Liver (tissue), 9 donors: ENCODE data around the gene FLT3LG. TPM values are rescaled to one million over a fixed set of nuclear protein-coding genes. Genes with fewer than 3 reads are reported as not detected.
"Not testable (repeated sequence)": the region's sequence is repeated elsewhere in the genome, so short reads cannot be mapped to it uniquely, and the experiment has no call there.

ENCODE experiments used
- DNase-seq: peaks from one replicate; pipeline ENCODE4 v3.0.0-alpha.2; 2017; ENCODE audit warnings: low spot score
- H3K27ac ChIP-seq, 2 donors: one replicate each; pipeline ENCODE4 v1.7.0; 2013; ENCODE audit warnings: inconsistent platforms in 2 of 2, low read length in 2 of 2, control low read depth in 1 of 2, low read depth in 1 of 2, mild to moderate bottlenecking in 1 of 2
- H3K27me3 ChIP-seq, 4 donors: one replicate each; pipeline versions ENCODE4 v1.6.1 to v1.7.0; 2013; ENCODE audit warnings: low read length in 3 of 4, inconsistent platforms in 1 of 4, mild to moderate bottlenecking in 1 of 4, moderate library complexity in 1 of 4; ENCODE audit not compliant: control insufficient read depth in 4 of 4, insufficient read depth in 4 of 4
- H3K36me3 ChIP-seq, 4 donors: one replicate each; pipeline versions ENCODE4 v1.6.1 to v1.7.0; 2013; ENCODE audit warnings: low read length in 3 of 4, mild to moderate bottlenecking in 3 of 4, low read depth in 1 of 4, moderate library complexity in 1 of 4; ENCODE audit not compliant: control insufficient read depth in 4 of 4, insufficient read depth in 3 of 4
- H3K4me1 ChIP-seq, 4 donors: one replicate each; pipeline versions ENCODE4 v1.6.1 to v1.7.0; 2013; ENCODE audit warnings: low read length in 3 of 4, mild to moderate bottlenecking in 3 of 4, moderate library complexity in 1 of 4; ENCODE audit not compliant: control insufficient read depth in 4 of 4, insufficient read depth in 4 of 4
- H3K4me3 ChIP-seq, 3 donors: one replicate each; pipeline versions ENCODE4 v1.6.1 to v1.7.0; 2013; ENCODE audit warnings: low read length in 3 of 3, control low read depth in 1 of 3, low read depth in 1 of 3, mild to moderate bottlenecking in 1 of 3
- H3K9ac ChIP-seq, 2 donors: one replicate each; pipeline ENCODE4 v1.7.0; 2013; ENCODE audit warnings: low read length in 2 of 2, mild to moderate bottlenecking in 2 of 2, moderate library complexity in 2 of 2, control low read depth in 1 of 2, low read depth in 1 of 2
- H3K9me3 ChIP-seq, 4 donors: one replicate each; pipeline versions ENCODE4 v1.6.1 to v1.7.0; 2013; ENCODE audit warnings: low read length in 3 of 4; ENCODE audit not compliant: control insufficient read depth in 4 of 4
- RAD21 ChIP-seq, 2 donors: IDR thresholded peaks; 2 replicates each; pipeline ENCODE4 v1.6.1; 2016; ENCODE audit warnings: antibody characterized with exemption in 2 of 2, mild to moderate bottlenecking in 2 of 2
- TAF1 ChIP-seq: conservative IDR thresholded peaks from 2 replicates; pipeline ENCODE4 v1.6.1; 2016; ENCODE audit warnings: antibody characterized with exemption, mild to moderate bottlenecking
- YY1 ChIP-seq: IDR thresholded peaks from 2 replicates; pipeline ENCODE4 v1.6.1; 2016; ENCODE audit warnings: antibody characterized with exemption, mild to moderate bottlenecking
- WGBS: extraction: QIAGEN DNeasy Blood & Tissue Kit; methylation state at CpG from one replicate; pipeline ENCODE4 v1.1.7; 2013; 5-methylcytosine and 5-hydroxymethylcytosine counted together
- polyA plus RNA-seq, 2 donors: library from polyadenylated mRNA; stranded (reverse) in 1 of 2; unstranded in 1 of 2; fragments of 200-250 nt in 1 of 2; fragments of >200 nt in 1 of 2; fragmentation: Nextera tagmentation in 1 of 2; extraction: Ambion mirVana in 1 of 2; gene quantifications; one replicate each; pipeline versions ENCODE4 v1.2.1 to v1.2.3, GENCODE V29; 2013 to 2015
- total RNA-seq, 2 donors: library from RNA; depleted of rRNA; stranded (reverse); fragments of >200 nt; gene quantifications; one replicate each; pipeline ENCODE4 v1.2.3, GENCODE V29; 2014
- TF ChIP-seq, protein P1 (sequence below): IDR thresholded peaks from 2 replicates; pipeline ENCODE4 v1.6.1; 2016; ENCODE audit warnings: antibody characterized with exemption, mild to moderate bottlenecking
- TF ChIP-seq, protein P2 (sequence below): IDR thresholded peaks from 2 replicates; pipeline ENCODE4 v1.6.1; 2016; ENCODE audit warnings: antibody characterized with exemption
- donor health status: healthy.
- donor health status: healthy.
- donor health status: healthy.
- donor health status: healthy.
- donor health status: healthy.

Gene FLT3LG
- total and polyA plus RNA-seq, 4 donors = 0.65 to 4.3 (median 2.2) TPM

DNA sequence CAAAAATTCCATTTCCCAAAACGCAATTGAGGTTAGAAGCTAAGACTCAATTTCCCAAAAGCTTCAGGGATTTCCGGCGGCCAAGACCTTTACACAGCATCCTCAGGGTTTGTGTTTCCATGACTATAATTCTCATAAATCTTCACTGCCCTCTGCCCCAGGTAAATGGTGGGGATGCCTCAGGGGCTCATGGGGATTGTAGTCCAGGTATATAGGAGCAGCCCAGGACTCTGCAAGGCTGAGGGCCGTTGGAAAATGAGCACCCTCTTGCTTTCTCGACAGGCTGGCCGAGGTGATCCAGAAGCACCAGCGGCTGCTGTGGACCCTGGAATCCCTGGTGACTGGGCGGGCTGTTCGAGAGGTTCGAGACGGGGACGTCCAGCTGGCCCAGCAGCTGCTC is 14.6 kb upstream of the FLT3LG start (continued):
- TF ChIP-seq, protein P1, sequence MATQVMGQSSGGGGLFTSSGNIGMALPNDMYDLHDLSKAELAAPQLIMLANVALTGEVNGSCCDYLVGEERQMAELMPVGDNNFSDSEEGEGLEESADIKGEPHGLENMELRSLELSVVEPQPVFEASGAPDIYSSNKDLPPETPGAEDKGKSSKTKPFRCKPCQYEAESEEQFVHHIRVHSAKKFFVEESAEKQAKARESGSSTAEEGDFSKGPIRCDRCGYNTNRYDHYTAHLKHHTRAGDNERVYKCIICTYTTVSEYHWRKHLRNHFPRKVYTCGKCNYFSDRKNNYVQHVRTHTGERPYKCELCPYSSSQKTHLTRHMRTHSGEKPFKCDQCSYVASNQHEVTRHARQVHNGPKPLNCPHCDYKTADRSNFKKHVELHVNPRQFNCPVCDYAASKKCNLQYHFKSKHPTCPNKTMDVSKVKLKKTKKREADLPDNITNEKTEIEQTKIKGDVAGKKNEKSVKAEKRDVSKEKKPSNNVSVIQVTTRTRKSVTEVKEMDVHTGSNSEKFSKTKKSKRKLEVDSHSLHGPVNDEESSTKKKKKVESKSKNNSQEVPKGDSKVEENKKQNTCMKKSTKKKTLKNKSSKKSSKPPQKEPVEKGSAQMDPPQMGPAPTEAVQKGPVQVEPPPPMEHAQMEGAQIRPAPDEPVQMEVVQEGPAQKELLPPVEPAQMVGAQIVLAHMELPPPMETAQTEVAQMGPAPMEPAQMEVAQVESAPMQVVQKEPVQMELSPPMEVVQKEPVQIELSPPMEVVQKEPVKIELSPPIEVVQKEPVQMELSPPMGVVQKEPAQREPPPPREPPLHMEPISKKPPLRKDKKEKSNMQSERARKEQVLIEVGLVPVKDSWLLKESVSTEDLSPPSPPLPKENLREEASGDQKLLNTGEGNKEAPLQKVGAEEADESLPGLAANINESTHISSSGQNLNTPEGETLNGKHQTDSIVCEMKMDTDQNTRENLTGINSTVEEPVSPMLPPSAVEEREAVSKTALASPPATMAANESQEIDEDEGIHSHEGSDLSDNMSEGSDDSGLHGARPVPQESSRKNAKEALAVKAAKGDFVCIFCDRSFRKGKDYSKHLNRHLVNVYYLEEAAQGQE = no peak
- TF ChIP-seq RAD21 (IDR thresholded peaks at IDR 0.05) = no peak

DNA sequence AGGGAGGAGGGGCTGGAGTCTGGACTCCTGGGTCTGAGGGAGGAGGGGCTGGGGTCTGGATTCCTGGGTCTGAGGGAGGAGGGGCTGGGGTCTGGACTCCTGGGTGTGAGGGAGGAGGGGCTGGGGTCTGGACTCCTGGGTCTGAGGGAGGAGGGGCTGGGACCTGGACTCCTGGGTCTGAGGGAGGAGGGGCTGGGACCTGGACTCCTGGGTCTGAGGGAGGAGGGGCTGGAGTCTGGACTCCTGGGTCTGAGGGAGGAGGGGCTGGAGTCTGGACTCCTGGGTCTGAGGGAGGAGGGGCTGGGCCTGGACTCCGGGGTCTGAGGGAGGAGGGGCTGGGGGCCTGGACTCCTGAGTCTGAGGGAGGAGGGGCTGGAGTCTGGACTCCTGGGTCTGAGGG is 12.9 kb upstream of the FLT3LG start:
- not testable (repeated sequence) for DNase-seq, H3K4me1 ChIP-seq, H3K9ac ChIP-seq, H3K27ac ChIP-seq, H3K27me3 ChIP-seq, H3K4me3 ChIP-seq, H3K9me3 ChIP-seq
- 96% methylated on average over 1 of the region's 1 CpG for WGBS
- peaks cover 2 to 14% (median 4%) of the 10 kb centered on the region in 4 donors for H3K36me3 ChIP-seq

DNA sequence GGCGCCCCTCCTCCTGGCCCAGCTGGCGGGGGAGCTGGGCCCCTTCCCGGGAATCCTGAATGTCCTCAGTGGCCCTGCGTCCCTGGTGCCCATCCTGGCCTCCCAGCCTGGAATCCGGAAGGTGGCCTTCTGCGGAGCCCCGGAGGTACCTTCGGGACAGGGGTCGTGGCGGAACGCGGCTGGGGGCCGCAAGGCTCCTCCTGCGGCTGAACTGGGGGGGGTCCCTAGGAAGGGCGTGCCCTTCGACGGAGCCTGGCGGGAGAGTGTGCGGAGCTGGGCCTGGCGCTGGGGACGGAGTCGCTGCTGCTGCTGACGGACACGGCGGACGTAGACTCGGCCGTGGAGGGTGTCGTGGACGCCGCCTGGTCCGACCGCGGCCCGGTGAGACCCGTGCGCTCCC is 12.4 kb upstream of the FLT3LG start:
- no peak overlapping the region for H3K9ac ChIP-seq
- H3K4me3 ChIP-seq = no peak overlapping the region
- no peaks in the 10 kb centered on the region for H3K9me3 ChIP-seq
- no peak for TF ChIP-seq TAF1
- no peaks in the 10 kb centered on the region for H3K27me3 ChIP-seq
- DNase-seq = no peak
- no peaks in the 10 kb centered on the region for H3K4me1 ChIP-seq
- WGBS = 97% methylated on average over 37 of the region's 37 CpGs
- peaks cover 2 to 14% (median 4%) of the 10 kb centered on the region in 4 donors for H3K36me3 ChIP-seq
- H3K27ac ChIP-seq = no peak overlapping the region

DNA sequence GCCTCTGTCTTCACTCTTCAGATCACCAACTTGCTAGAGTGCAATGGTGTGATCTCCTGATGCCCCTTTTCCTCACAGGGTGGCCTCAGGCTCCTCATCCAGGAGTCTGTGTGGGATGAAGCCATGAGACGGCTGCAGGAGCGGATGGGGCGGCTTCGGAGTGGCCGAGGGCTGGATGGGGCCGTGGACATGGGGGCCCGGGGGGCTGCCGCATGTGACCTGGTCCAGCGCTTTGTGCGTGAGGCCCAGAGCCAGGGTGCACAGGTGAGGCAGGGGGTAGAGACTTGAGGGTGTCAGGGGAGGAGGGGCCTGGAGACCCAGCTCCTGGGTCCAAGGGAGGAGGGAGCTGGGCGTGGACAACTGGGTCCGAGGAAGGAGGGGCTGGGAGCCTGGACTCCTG is 11.5 kb upstream of the FLT3LG start:
- Histone ChIP-seq H3K4me3 (no peak overlapping the region), H3K27ac (no peak overlapping the region), H3K27me3 (no peaks in the 10 kb centered on the region), H3K9ac (no peak overlapping the region), H3K36me3 (peaks cover 2 to 17% (median 4%) of the 10 kb centered on the region in 4 donors), H3K9me3 (no peaks in the 10 kb centered on the region), H3K4me1 (no peaks in the 10 kb centered on the region)
- WGBS = 97% methylated on average over 12 of the region's 12 CpGs
- DNase-seq = no peak
- TF ChIP-seq YY1 = no peak
- TF ChIP-seq, protein P2, sequence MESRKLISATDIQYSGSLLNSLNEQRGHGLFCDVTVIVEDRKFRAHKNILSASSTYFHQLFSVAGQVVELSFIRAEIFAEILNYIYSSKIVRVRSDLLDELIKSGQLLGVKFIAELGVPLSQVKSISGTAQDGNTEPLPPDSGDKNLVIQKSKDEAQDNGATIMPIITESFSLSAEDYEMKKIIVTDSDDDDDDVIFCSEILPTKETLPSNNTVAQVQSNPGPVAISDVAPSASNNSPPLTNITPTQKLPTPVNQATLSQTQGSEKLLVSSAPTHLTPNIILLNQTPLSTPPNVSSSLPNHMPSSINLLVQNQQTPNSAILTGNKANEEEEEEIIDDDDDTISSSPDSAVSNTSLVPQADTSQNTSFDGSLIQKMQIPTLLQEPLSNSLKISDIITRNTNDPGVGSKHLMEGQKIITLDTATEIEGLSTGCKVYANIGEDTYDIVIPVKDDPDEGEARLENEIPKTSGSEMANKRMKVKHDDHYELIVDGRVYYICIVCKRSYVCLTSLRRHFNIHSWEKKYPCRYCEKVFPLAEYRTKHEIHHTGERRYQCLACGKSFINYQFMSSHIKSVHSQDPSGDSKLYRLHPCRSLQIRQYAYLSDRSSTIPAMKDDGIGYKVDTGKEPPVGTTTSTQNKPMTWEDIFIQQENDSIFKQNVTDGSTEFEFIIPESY = no peak
